ENCODE data around the gene CCDC187. TPM values are rescaled to one million over a fixed set of nuclear protein-coding genes. Genes with fewer than 3 reads are reported as not detected.
A peak's percentile ranks its signal among the peaks of the same experiment; 100 is the strongest.

Gene CCDC187
- total RNA-seq, 1 donor from 2014 or later: 1.4 TPM

DNA sequence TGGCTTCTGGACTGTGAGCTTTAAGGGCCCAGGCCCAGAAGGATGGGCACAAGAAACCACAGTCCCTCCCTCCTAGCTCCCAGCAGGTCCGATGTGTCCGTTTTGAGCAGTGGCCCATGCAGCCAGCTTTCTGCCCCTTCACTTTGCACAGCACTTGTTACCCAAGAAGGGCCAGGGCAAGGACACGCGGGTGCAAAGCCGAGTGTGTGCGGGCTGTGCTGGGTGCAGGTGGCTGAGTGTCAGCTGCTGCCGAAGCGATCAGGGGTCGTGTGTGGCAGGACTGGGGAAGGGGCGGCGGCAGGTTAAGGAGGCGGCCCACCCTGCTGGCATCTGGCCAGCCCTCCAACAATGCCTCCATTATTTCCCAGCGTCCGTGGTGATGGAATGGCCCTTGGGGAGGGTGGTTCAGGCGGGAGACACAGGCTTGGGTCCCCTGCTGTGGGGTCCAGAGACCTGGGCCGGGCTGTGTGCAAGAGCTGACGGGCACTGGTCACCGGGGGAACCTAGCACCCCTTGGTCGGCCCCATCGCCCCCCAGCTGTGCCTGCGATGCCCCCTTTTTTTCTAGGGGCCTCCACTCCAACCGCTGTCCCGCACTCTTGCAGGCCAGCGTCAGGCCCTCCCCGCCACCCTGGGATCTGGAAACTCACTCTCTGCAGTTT is 99.6 kb downstream of the CCDC187 start:
- H3K4me1 Mint-ChIP-seq (ENCODE audit: low read depth): no peaks in the 10 kb centered on the region
- H3K27me3 Mint-ChIP-seq: peaks cover 43% of the 10 kb centered on the region
- H3K9me3 Mint-ChIP-seq (ENCODE audit: low read depth): no peaks in the 10 kb centered on the region
- DNase-seq (ENCODE audit: low spot score, unreplicated experiment): no peak
- no peak overlapping the region for H3K27ac Mint-ChIP-seq
- peaks cover 4% of the 10 kb centered on the region for H3K36me3 Mint-ChIP-seq (ENCODE audit: insufficient read depth)
- H3K4me3 Mint-ChIP-seq (ENCODE audit: low read depth): no peak overlapping the region
- TF ChIP-seq, protein P1, sequence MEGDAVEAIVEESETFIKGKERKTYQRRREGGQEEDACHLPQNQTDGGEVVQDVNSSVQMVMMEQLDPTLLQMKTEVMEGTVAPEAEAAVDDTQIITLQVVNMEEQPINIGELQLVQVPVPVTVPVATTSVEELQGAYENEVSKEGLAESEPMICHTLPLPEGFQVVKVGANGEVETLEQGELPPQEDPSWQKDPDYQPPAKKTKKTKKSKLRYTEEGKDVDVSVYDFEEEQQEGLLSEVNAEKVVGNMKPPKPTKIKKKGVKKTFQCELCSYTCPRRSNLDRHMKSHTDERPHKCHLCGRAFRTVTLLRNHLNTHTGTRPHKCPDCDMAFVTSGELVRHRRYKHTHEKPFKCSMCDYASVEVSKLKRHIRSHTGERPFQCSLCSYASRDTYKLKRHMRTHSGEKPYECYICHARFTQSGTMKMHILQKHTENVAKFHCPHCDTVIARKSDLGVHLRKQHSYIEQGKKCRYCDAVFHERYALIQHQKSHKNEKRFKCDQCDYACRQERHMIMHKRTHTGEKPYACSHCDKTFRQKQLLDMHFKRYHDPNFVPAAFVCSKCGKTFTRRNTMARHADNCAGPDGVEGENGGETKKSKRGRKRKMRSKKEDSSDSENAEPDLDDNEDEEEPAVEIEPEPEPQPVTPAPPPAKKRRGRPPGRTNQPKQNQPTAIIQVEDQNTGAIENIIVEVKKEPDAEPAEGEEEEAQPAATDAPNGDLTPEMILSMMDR (IDR thresholded peaks at IDR 0.05; ENCODE audit: unreplicated experiment): no peak

- DNase-seq (ENCODE audit: low spot score, unreplicated experiment): no peak
- H3K36me3 Mint-ChIP-seq (ENCODE audit: insufficient read depth): peaks cover 4% of the 10 kb centered on the region
- H3K4me1 Mint-ChIP-seq (ENCODE audit: low read depth): no peaks in the 10 kb centered on the region
- H3K4me3 Mint-ChIP-seq (ENCODE audit: low read depth): no peak overlapping the region
- no peak overlapping the region for H3K27ac Mint-ChIP-seq
- H3K27me3 Mint-ChIP-seq: peaks cover 44% of the 10 kb centered on the region
- no peaks in the 10 kb centered on the region for H3K9me3 Mint-ChIP-seq (ENCODE audit: low read depth)
- TF ChIP-seq, protein P1 (IDR thresholded peaks at IDR 0.05; ENCODE audit: unreplicated experiment): no peak
Measured at GRCh38 chr9:136203408-136204144, 100.3 kb downstream of the CCDC187 start.

DNA sequence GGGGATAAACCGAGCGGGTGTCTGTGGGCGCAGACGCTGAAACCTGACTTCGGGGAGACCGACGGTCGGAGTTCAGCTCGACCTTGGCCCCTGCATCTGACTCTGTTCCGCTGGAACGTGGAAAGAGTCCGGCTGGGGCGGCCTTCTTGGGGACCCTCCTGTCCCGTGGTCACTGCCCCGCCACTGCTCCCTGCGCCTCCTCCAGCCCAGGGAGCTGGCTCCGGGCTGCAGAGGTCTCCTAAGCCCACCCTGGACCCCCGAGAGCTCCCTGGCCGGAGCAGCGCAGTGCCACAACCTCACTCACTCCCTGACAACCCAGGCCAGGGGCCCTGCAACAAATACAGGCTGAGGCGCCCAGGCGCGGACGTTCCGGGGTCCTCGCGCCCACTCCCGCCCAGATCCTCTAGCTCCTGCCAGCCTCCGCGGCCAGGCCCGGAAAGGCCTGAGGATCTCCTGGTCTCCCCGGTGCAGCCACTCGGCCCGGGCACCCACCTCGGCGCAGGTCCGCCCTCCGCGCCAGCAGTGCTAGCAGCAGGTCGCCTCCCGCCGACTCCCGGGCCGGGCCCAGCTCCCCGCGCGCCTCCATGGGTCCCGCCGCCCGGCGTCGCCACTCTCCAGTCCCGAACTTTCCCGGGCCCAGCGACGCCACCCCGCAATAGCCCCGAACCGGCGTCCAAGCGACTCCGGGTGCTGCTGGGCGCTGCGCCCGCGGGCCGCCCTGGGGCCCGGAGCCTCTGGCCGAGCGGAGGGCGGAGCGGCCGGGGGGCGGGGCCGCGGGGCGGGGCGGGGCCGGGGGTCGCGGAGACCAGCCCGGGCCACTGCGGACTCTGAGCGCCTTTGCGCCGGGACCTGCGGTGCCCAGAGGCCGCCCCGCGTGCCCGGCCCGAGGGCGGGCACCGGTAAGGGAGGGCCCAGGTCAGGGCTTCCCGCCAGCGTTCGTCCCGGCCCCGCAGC is 101.2 kb downstream of the CCDC187 start:
- Mint-ChIP-seq H3K36me3 (ENCODE audit: insufficient read depth) (peaks cover 4% of the 10 kb centered on the region), H3K4me3 (ENCODE audit: low read depth) (no peak overlapping the region), H3K4me1 (ENCODE audit: low read depth) (no peaks in the 10 kb centered on the region), H3K27me3 (peaks cover 52% of the 10 kb centered on the region), H3K27ac (no peak overlapping the region), H3K9me3 (ENCODE audit: low read depth) (no peaks in the 10 kb centered on the region)
- TF ChIP-seq, protein P1 (IDR thresholded peaks at IDR 0.05; ENCODE audit: unreplicated experiment): no peak
- DNase-seq (ENCODE audit: low spot score, unreplicated experiment): no peak

GRCh38 chr9:136201609-136202453 is 102.1 kb downstream of the CCDC187 start:
- H3K27me3 Mint-ChIP-seq: peaks cover 52% of the 10 kb centered on the region
- no peaks in the 10 kb centered on the region for H3K4me1 Mint-ChIP-seq (ENCODE audit: low read depth)
- peaks cover 2% of the 10 kb centered on the region for H3K36me3 Mint-ChIP-seq (ENCODE audit: insufficient read depth)
- H3K4me3 Mint-ChIP-seq (ENCODE audit: low read depth): no peak overlapping the region
- no peak overlapping the region for H3K27ac Mint-ChIP-seq
- DNase-seq (ENCODE audit: low spot score, unreplicated experiment): peak; percentile 69
- H3K9me3 Mint-ChIP-seq (ENCODE audit: low read depth): no peaks in the 10 kb centered on the region
- TF ChIP-seq, protein P1 (IDR thresholded peaks at IDR 0.05; ENCODE audit: unreplicated experiment): no peak
